Heart left ventricle (tissue), 16 donors: Measurements from ENCODE around the gene CHID1. TPM values are rescaled to one million over a fixed set of nuclear protein-coding genes. Genes with fewer than 3 reads are reported as not detected.

Experiments used
- ATAC-seq, 4 donors: fragments of 200-7000 bp; cut with Tn5 transposase; one replicate each; pipeline ENCODE4 v1.9.1; 2020 to 2022; ENCODE audit warnings: moderate library complexity in 4 of 4, mild to moderate bottlenecking in 3 of 4, moderate number of reproducible peaks in 1 of 4
- DNase-seq, 5 donors: peaks; one replicate each; pipeline ENCODE4 v3.0.0-alpha.2; 2020
- H3K27ac ChIP-seq, 12 donors: fragments of 200-600 bp; sonication (generic) in 4 of 12; one replicate each; pipeline versions ENCODE4 v1.5.0 to v1.8.0; 2016 to 2022; ENCODE audit warnings: mild to moderate bottlenecking in 2 of 12
- H3K27me3 ChIP-seq, 9 donors: fragments of 200-600 bp; sonication (generic) in 2 of 9; one replicate each; pipeline versions ENCODE4 v1.5.1 to v1.8.0; 2016 to 2022; ENCODE audit warnings: mild to moderate bottlenecking in 3 of 9
- H3K36me3 ChIP-seq, 9 donors: fragments of 200-600 bp; sonication (generic) in 2 of 9; one replicate each; pipeline versions ENCODE4 v1.5.0 to v1.8.0; 2018 to 2022; ENCODE audit warnings: mild to moderate bottlenecking in 2 of 9
- H3K4me1 ChIP-seq, 12 donors: fragments of 200-600 bp; sonication (generic) in 4 of 12; one replicate each; pipeline versions ENCODE4 v1.5.0 to v1.8.0; 2016 to 2022; ENCODE audit warnings: mild to moderate bottlenecking in 3 of 12
- H3K4me3 ChIP-seq, 12 donors: fragments of 200-600 bp; sonication (generic) in 4 of 12; one replicate each; pipeline versions ENCODE4 v1.5.0 to v1.8.0; 2017 to 2022; ENCODE audit warnings: mild to moderate bottlenecking in 9 of 12, moderate library complexity in 4 of 12
- H3K9me3 ChIP-seq, 12 donors: fragments of 200-600 bp; sonication (generic) in 4 of 12; one replicate each; pipeline versions ENCODE4 v1.5.0 to v1.8.0; 2016 to 2022; ENCODE audit warnings: mild to moderate bottlenecking in 1 of 12
- CTCF ChIP-seq, 12 donors: fragments of 200-600 bp; sonication (generic) in 4 of 12; IDR thresholded peaks; one replicate each; pipeline versions ENCODE4 v1.5.0 to v1.8.0; 2018 to 2022; ENCODE audit warnings: antibody characterized with exemption in 12 of 12, mild to moderate bottlenecking in 5 of 12
- POLR2A ChIP-seq, 2 donors: fragments of 450-650 bp; IDR thresholded peaks; one replicate each; pipeline ENCODE4 v1.6.1; 2017; ENCODE audit warnings: antibody characterized with exemption in 2 of 2, mild to moderate bottlenecking in 2 of 2, moderate library complexity in 2 of 2
- WGBS, 4 donors: extraction: QIAGEN DNeasy Blood & Tissue Kit in 2 of 4; methylation state at CpG; one replicate each; pipeline versions ENCODE4 v1.1.5 to v1.1.7; 2013 to 2018; 5-methylcytosine and 5-hydroxymethylcytosine counted together
- intact Hi-C, 10 donors: fragments of 100-400 bp; cut with DNase I; formaldehyde crosslinking; loops; one replicate each; pipeline versions ENCODE4 v1.11.1 to v1.14.2; 2022
- polyA plus RNA-seq, 2 donors: library from polyadenylated mRNA; stranded (reverse); fragments of 200-250 nt; gene quantifications; one replicate each; pipeline ENCODE4 v1.2.3, GENCODE V29; 2013
- total RNA-seq, 9 donors: library from RNA; depleted of rRNA in 2 of 9; stranded (reverse); fragments of >200 nt in 2 of 9; fragmentation: NEBNext Ultra II Directional in 3 of 9; extraction: Animal tissue kit (Norgen Biotek cat#: 25700) in 3 of 9; gene quantifications; one replicate each; pipeline versions ENCODE4 v1.1.0 to v1.2.4, GENCODE V29; 2016 to 2023
- donor health status: ischemic (EF 13 %, LVEDD 7.1; RV severe dilation, severe dysfunction).
- donor health status: healthy with polysubstance abuse.
- donor health status: DM: no; HTN: yes; CAD: no.
- donor health status: DM: no; HTN: no; CAD: no.
- donor health status: ischemic (EF 25% LVEDD 6.9; RV normal size, moderate dysfunction).
- donor health status: ischemic (EF 25% LVEDD 5.7; RV mildly dilated, moderate dysfunction).
- donor health status: healthy.
- donor health status: DM: yes; HTN: yes; CAD: no.
- donor health status: ischemic (EF 35%, LVEDD 5.7; RV mildly dilated, moderate dysfunction).
- donor health status: nonischemic (EF 11% LVEDD 7.7; RV severe dilation, severe dysfunction).
- donor health status: DM: yes; HTN: yes; CAD: no.
- donor health status: PGD.
- donor health status: ischemic (EF 29% LVEDD 5.4; RV normal size, mild dysfunction).
- donor health status: nonischemic (EF 23%, LVEDD 6.1; RV moderate dilation, normal function).

Gene CHID1
- total and polyA plus RNA-seq, 11 donors, result 30.8 to 87.7 (median 55.3) TPM

- Histone ChIP-seq H3K4me3 (no peak overlapping the region), H3K27me3 (no peaks in the 10 kb centered on the region), H3K27ac (no peak overlapping the region), H3K36me3 (peaks cover 0 to 15% (median 0%) of the 10 kb centered on the region in 9 donors), H3K4me1 (no peaks in the 10 kb centered on the region), H3K9me3 (no peaks in the 10 kb centered on the region)
- intact Hi-C loops, result no loop called here
- WGBS, 4 donors, result 87 to 91% (median 89%) methylated on average over 7 to 13 of the region's 13 CpGs
- ATAC-seq (no peak), DNase-seq (no peak)
- TF ChIP-seq CTCF (IDR thresholded peaks at IDR 0.05) (no peak), POLR2A (IDR thresholded peaks at IDR 0.05) (no peak)
Observed at GRCh38 chr11:893008-893654, 17.5 kb downstream of the CHID1 start.

- DNase-seq (no peak), ATAC-seq (no peak)
- 82 to 87% (median 83%) methylated on average over 12 to 27 of the region's 27 CpGs for WGBS, 4 donors
- TF ChIP-seq CTCF (IDR thresholded peaks at IDR 0.05) (no peak), POLR2A (IDR thresholded peaks at IDR 0.05) (no peak)
- no peak overlapping the region for H3K27ac ChIP-seq
- no peaks in the 10 kb centered on the region for H3K4me1 ChIP-seq
- intact Hi-C loops, result no loop called here
- H3K9me3 ChIP-seq, result no peaks in the 10 kb centered on the region
- H3K36me3 ChIP-seq, result peaks cover 0 to 22% (median 0%) of the 10 kb centered on the region in 9 donors
- no peak overlapping the region for H3K4me3 ChIP-seq
- H3K27me3 ChIP-seq, result no peaks in the 10 kb centered on the region
Observed at GRCh38 chr11:890794-891540, 19.6 kb downstream of the CHID1 start.

- DNase-seq (no peak), ATAC-seq (no peak)
- Histone ChIP-seq H3K27me3 (no peaks in the 10 kb centered on the region), H3K36me3 (peaks cover 0 to 22% (median 0%) of the 10 kb centered on the region in 9 donors), H3K9me3 (no peaks in the 10 kb centered on the region), H3K27ac (no peak overlapping the region), H3K4me3 (no peak overlapping the region), H3K4me1 (no peaks in the 10 kb centered on the region)
- WGBS, 4 donors, result 93 to 94% (median 93%) methylated on average over 14 to 32 of the region's 32 CpGs
- TF ChIP-seq CTCF (IDR thresholded peaks at IDR 0.05), result no peak
- TF ChIP-seq POLR2A (IDR thresholded peaks at IDR 0.05), result no peak
- intact Hi-C loops, result no loop called here
Observed at GRCh38 chr11:889687-890475, 20.7 kb downstream of the CHID1 start.

GRCh38 chr11:889257-889656 is 21.4 kb downstream of the CHID1 start:
- no peak for TF ChIP-seq CTCF (IDR thresholded peaks at IDR 0.05)
- no peak for TF ChIP-seq POLR2A (IDR thresholded peaks at IDR 0.05)
- no peaks in the 10 kb centered on the region for H3K9me3 ChIP-seq
- ATAC-seq (no peak), DNase-seq (no peak)
- peaks cover 0 to 22% (median 0%) of the 10 kb centered on the region in 9 donors for H3K36me3 ChIP-seq
- H3K27me3 ChIP-seq, result no peaks in the 10 kb centered on the region
- 88 to 96% (median 92%) methylated on average over 11 to 13 of the region's 13 CpGs for WGBS, 4 donors
- H3K4me3 ChIP-seq, result no peak overlapping the region
- no peak overlapping the region for H3K27ac ChIP-seq
- no peaks in the 10 kb centered on the region for H3K4me1 ChIP-seq
- intact Hi-C loops, result no loop called here
